GM06990 (cell line): Measurements from ENCODE around the gene OR2V2.

Source experiments
- DNase-seq: peaks from one replicate; pipeline ENCODE4 v3.0.0-alpha.2; 2011; ENCODE audit not compliant: insufficient read length; ENCODE audit errors: extremely low read depth
- H3K27me3 ChIP-seq: replicated peaks from 2 replicates; pipeline ENCODE4 v1.6.0; 2011; ENCODE audit warnings: low read length; ENCODE audit not compliant: control insufficient read depth, insufficient read depth
- H3K36me3 ChIP-seq: 2 replicates; pipeline ENCODE4 v1.5.1; 2011; ENCODE audit warnings: low read length; ENCODE audit not compliant: control insufficient read depth, insufficient read depth
- H3K4me3 ChIP-seq: replicated peaks from 2 replicates; pipeline ENCODE4 v1.5.1; 2011; ENCODE audit warnings: low read depth, mild to moderate bottlenecking, control low read depth, low read length
- TF ChIP-seq, protein P1 (sequence below): IDR thresholded peaks from 2 replicates; pipeline ENCODE4 v1.5.1; 2011; ENCODE audit warnings: low read length, control low read depth, mild to moderate bottlenecking, inconsistent platforms; ENCODE audit not compliant: insufficient read depth, poor library complexity, severe bottlenecking

Gene OR2V2

GRCh38 chr5:181190711-181191525 is 43.5 kb downstream of the OR2V2 start:
- no peaks in the 10 kb centered on the region for H3K36me3 ChIP-seq
- H3K27me3 ChIP-seq: no peaks in the 10 kb centered on the region
- DNase-seq: peak; percentile 76
- TF ChIP-seq, protein P1, sequence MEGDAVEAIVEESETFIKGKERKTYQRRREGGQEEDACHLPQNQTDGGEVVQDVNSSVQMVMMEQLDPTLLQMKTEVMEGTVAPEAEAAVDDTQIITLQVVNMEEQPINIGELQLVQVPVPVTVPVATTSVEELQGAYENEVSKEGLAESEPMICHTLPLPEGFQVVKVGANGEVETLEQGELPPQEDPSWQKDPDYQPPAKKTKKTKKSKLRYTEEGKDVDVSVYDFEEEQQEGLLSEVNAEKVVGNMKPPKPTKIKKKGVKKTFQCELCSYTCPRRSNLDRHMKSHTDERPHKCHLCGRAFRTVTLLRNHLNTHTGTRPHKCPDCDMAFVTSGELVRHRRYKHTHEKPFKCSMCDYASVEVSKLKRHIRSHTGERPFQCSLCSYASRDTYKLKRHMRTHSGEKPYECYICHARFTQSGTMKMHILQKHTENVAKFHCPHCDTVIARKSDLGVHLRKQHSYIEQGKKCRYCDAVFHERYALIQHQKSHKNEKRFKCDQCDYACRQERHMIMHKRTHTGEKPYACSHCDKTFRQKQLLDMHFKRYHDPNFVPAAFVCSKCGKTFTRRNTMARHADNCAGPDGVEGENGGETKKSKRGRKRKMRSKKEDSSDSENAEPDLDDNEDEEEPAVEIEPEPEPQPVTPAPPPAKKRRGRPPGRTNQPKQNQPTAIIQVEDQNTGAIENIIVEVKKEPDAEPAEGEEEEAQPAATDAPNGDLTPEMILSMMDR: peak; percentile 50
- peak overlapping the region; percentile 76 for H3K4me3 ChIP-seq

- TF ChIP-seq, protein P1: no peak
- peak; percentile 97 for DNase-seq
- Histone ChIP-seq H3K36me3 (no peaks in the 10 kb centered on the region), H3K27me3 (no peaks in the 10 kb centered on the region), H3K4me3 (peak overlapping the region; percentile 76)
Measured at GRCh38 chr5:181191526-181192336, 44.3 kb downstream of the OR2V2 start.

DNA sequence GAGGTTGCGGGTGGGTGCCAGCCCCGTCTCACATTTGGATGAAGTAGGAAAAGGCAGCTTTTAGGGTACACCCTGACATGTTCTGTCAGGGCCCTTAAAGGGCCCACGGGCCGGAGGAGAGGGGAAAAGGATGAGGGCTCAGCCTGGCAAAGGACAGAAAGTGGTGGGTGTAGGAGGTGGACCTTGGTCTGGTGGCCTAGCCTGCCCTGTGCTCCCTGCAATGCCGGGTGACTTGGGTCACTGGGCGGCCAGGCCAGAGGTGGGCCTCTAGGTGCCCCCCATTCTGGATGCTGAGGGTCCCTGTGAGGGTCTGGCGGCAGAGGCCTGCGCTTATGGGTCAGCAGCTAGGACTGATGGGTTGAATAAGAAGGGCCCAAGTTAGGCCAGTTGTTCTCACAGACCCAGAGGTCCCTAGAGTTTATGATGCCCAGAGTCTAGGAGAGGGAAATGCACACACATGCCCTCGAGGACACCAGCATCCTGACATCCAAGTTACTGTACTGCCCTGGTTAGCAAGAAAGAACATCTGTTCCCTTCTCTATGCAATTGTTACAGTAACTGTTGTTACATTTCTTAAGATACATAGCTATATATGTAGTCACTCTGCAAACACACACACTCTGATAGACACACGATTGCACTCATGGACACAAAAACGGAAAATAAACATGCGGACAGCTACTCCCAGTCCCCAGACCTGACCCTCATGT is 45.1 kb downstream of the OR2V2 start:
- Histone ChIP-seq H3K36me3 (no peaks in the 10 kb centered on the region), H3K27me3 (no peaks in the 10 kb centered on the region), H3K4me3 (peak overlapping the region; percentile 76)
- DNase-seq: no peak
- TF ChIP-seq, protein P1: no peak

DNA sequence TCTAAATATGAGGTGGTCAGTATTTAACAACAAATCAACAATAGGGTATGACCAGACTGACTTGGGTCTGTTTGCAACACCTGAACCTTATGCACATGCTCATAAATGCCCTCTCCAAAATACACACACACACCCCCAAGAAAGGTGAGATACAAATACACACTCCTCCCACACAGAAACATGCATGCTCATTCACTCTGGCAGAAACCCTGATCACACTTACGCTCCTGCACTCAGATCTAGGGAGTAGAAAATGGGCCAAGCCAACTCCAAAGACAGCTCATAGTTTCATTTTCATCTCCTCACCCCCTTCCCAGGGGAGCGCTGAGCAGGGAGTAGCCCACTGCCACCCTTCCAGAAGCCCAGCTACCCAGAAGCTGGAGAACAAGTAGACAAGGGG is 46.3 kb downstream of the OR2V2 start:
- TF ChIP-seq, protein P1: no peak
- Histone ChIP-seq H3K27me3 (no peaks in the 10 kb centered on the region), H3K36me3 (no peaks in the 10 kb centered on the region), H3K4me3 (no peak overlapping the region)
- no peak for DNase-seq

DNA sequence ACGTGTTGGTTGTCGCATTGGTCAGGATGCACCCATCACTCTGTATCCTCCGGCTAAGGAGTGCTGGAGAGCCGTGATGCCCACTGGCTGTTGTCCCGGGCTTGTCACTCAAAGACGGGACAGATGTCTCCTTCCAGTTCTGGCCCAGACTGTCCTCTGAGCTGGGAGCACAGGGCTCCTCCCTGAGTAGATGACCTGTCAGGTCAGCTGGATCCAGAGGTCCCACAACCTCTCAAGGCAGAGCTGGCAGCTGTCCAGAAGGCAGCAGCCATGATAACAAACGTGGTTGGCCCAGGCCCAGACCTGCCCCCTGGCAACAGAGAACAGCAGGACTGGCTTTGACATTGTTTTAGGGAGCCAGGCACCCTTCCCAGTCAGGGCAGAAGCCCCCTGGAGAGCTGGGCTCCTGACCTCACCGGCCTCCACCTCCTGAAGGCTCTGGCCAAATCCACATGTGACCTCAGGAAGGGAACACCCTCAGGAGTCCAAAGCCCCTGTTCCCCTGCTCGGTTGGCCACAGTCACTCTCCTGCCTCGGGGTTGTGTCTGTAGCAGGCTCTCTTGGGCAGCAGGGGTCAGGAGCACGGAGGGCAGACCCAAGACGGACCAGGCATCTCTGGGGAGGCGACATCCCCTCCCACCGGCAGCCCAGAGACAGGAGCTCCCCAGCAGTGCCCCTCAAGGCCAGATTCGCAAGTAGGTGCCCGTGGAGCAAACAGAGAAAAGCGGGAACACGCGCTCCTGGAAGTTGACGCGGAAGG is 47.3 kb downstream of the OR2V2 start:
- H3K4me3 ChIP-seq: no peak overlapping the region
- H3K27me3 ChIP-seq: no peaks in the 10 kb centered on the region
- no peak for DNase-seq
- no peaks in the 10 kb centered on the region for H3K36me3 ChIP-seq
- TF ChIP-seq, protein P1: no peak
